SK-N-SH (cell line): ENCODE results near the gene PTCD2. TPM values are rescaled to one million over a fixed set of nuclear protein-coding genes. Genes with fewer than 3 reads are reported as not detected.

ENCODE experiments used
- CTCF ChIA-PET: fragments of 300-600, 350-600 bp; formaldehyde crosslinking; extraction: SDS; loops from one replicate; lab custom pipeline; 2021; lab: Yijun Ruan, JAX
- POLR2A ChIA-PET: fragments of 350-600 bp; sonication (Branson Sonifier 250); formaldehyde crosslinking; extraction: SDS; loops from one replicate; lab custom pipeline; 2020; ENCODE audit warnings: antibody characterized with exemption, inconsistent platforms; lab: Yijun Ruan, JAX
- DNase-seq: peaks from one replicate; pipeline ENCODE4 v3.0.0; 2012
- H2AFZ ChIP-seq: fragments of 200-600 bp; sonication (generic); 2 replicates; pipeline ENCODE4 v1.8.1; 2016; ENCODE audit warnings: antibody characterized with exemption, mild to moderate bottlenecking, low read depth
- H3F3A ChIP-seq: fragments of 200-600 bp; sonication (generic); replicated peaks from 2 replicates; pipeline ENCODE3; 2016; ENCODE audit warnings: antibody characterized with exemption, mild to moderate bottlenecking; ENCODE audit not compliant: insufficient read depth
- H3K27ac ChIP-seq, 2 experiments: fragments of 200-500 bp in 1 of 2; fragments of 200-600 bp in 1 of 2; sonication (Bioruptor generic) in 1 of 2; sonication (generic), shearing (Covaris generic) in 1 of 2; 2 replicates each; pipeline versions ENCODE4 v1.5.1 to v1.6.1; 2014 to 2016; ENCODE audit warnings: low read depth in 2 of 2, inconsistent platforms in 1 of 2, low read length in 1 of 2, mild to moderate bottlenecking in 1 of 2, mixed read lengths in 1 of 2
- H3K27me3 ChIP-seq: fragments of 200-600 bp; sonication (generic), shearing (Covaris generic); 2 replicates; pipeline ENCODE4 v1.6.1; 2016; ENCODE audit warnings: mixed run types; ENCODE audit not compliant: insufficient read depth
- H3K36me3 ChIP-seq, 2 experiments: fragments of 200-500 bp in 1 of 2; fragments of 200-600 bp in 1 of 2; sonication (Bioruptor generic) in 1 of 2; sonication (generic) in 1 of 2; replicated peaks in 1 of 2; 2 replicates each; pipeline versions ENCODE3 to v1.5.1; 2014 to 2016; ENCODE audit warnings: low read length in 1 of 2, mild to moderate bottlenecking in 1 of 2; ENCODE audit not compliant: insufficient read depth in 2 of 2, control insufficient read depth in 1 of 2
- H3K4me1 ChIP-seq, 2 experiments: fragments of 200-500 bp in 1 of 2; fragments of 200-600 bp in 1 of 2; sonication (Bioruptor generic) in 1 of 2; sonication (generic), shearing (Covaris generic) in 1 of 2; 2 replicates each; pipeline versions ENCODE4 v1.5.1 to v1.6.1; 2014 to 2016; ENCODE audit warnings: low read depth in 1 of 2, low read length in 1 of 2, mixed run types in 1 of 2; ENCODE audit not compliant: insufficient read depth in 2 of 2, control insufficient read depth in 1 of 2
- H3K4me2 ChIP-seq: fragments of 200-600 bp; sonication (generic), shearing (Covaris generic); 2 replicates; pipeline ENCODE4 v1.6.1; 2017; ENCODE audit warnings: mixed run types
- H3K4me3 ChIP-seq, 2 experiments: fragments of 200-500 bp in 1 of 2; fragments of 200-600 bp in 1 of 2; sonication (Bioruptor generic) in 1 of 2; sonication (generic), shearing (Covaris generic) in 1 of 2; 2 replicates each; pipeline versions ENCODE4 v1.5.1 to v1.8.1; 2014 to 2016; ENCODE audit warnings: low read depth in 2 of 2, inconsistent platforms in 1 of 2, low read length in 1 of 2, mild to moderate bottlenecking in 1 of 2, mixed read lengths in 1 of 2, moderate library complexity in 1 of 2
- H3K79me2 ChIP-seq: fragments of 200-600 bp; sonication (generic); 2 replicates; pipeline ENCODE4 v1.8.1; 2017; ENCODE audit warnings: mild to moderate bottlenecking; ENCODE audit not compliant: insufficient read depth
- H3K9ac ChIP-seq: fragments of 200-600 bp; sonication (generic); 2 replicates; pipeline ENCODE4 v1.6.1; 2017; ENCODE audit warnings: mixed run types
- H3K9me2 ChIP-seq: fragments of 200-600 bp; sonication (generic); 2 replicates; pipeline ENCODE4 v1.6.1; 2017; ENCODE audit warnings: mixed run types
- H3K9me3 ChIP-seq: fragments of 200-600 bp; sonication (generic); 2 replicates; pipeline ENCODE4 v1.6.1; 2017; ENCODE audit warnings: mixed run types, mild to moderate bottlenecking, moderate library complexity
- H4K20me1 ChIP-seq: fragments of 200-600 bp; sonication (generic); 2 replicates; pipeline ENCODE4 v1.6.1; 2017; ENCODE audit warnings: mild to moderate bottlenecking, mixed run types; ENCODE audit not compliant: insufficient read depth
- CHD2 ChIP-seq: fragments of 150-350 bp; IDR thresholded peaks from 2 replicates; pipeline ENCODE4 v1.6.1; 2018; ENCODE audit warnings: low read length; ENCODE audit not compliant: partially characterized antibody
- ELF1 ChIP-seq: IDR thresholded peaks from 2 replicates; pipeline ENCODE4 v1.4.0; 2012
- EP300 ChIP-seq, 2 experiments: IDR thresholded peaks; 2 replicates each; pipeline versions ENCODE4 v1.4.0 to v1.6.1; 2012; ENCODE audit warnings: borderline replicate concordance in 1 of 2, low read depth in 1 of 2, low read length in 1 of 2
- NFIC ChIP-seq: IDR thresholded peaks from 2 replicates; pipeline ENCODE4 v1.4.0; 2012; ENCODE audit warnings: borderline replicate concordance
- POLR2AphosphoS5 ChIP-seq: IDR thresholded peaks from 2 replicates; pipeline ENCODE4 v1.6.1; 2012; ENCODE audit warnings: low read depth, low read length
- RAD21 ChIP-seq: IDR thresholded peaks from 2 replicates; pipeline ENCODE4 v1.6.1; 2012; ENCODE audit warnings: mild to moderate bottlenecking, low read length
- RXRA ChIP-seq: IDR thresholded peaks from 2 replicates; pipeline ENCODE4 v1.4.0; 2012; ENCODE audit warnings: low read depth, mild to moderate bottlenecking, borderline replicate concordance
- SIN3A ChIP-seq: IDR thresholded peaks from 2 replicates; pipeline ENCODE4 v1.6.1; 2012; ENCODE audit warnings: low read depth, mild to moderate bottlenecking, low read length, moderate library complexity, borderline replicate concordance
- SMC3 ChIP-seq: IDR thresholded peaks from 2 replicates; pipeline ENCODE4 v1.6.1; 2012; ENCODE audit warnings: low read depth, low read length, improper control_type of control experiment
- whole genome bisulfite sequencing: methylation state at CpG from one replicate; pipeline ENCODE4 v1.1.6; 2017; ENCODE audit warnings: low lambda C conversion rate; 5-methylcytosine and 5-hydroxymethylcytosine counted together
- polyA plus RNA-seq, 3 experiments: library from polyadenylated mRNA; depleted of rRNA; stranded (reverse); fragments of >200 nt; gene quantifications; 2 replicates each; pipeline ENCODE4 v1.2.3, GENCODE V29; 2012
- TF ChIP-seq, protein P1 (sequence below): fragments of 200-600 bp; sonication (generic); IDR thresholded peaks from 2 replicates; pipeline ENCODE4 v1.6.1; 2017; ENCODE audit warnings: antibody characterized with exemption, mild to moderate bottlenecking, moderate library complexity
- TF ChIP-seq, protein P2 (sequence below): IDR thresholded peaks from 2 replicates; pipeline ENCODE4 v1.6.1; 2012; ENCODE audit warnings: mild to moderate bottlenecking, low read depth, low read length, moderate library complexity
- TF ChIP-seq, protein P3 (sequence below): IDR thresholded peaks from 2 replicates; pipeline ENCODE4 v1.4.0; 2012; ENCODE audit warnings: low read depth, borderline replicate concordance

The PTCD2 gene
- polyA plus RNA-seq, 1 of the 3 experiments (the other 2 are of a cell fraction) = 6.7 TPM

DNA sequence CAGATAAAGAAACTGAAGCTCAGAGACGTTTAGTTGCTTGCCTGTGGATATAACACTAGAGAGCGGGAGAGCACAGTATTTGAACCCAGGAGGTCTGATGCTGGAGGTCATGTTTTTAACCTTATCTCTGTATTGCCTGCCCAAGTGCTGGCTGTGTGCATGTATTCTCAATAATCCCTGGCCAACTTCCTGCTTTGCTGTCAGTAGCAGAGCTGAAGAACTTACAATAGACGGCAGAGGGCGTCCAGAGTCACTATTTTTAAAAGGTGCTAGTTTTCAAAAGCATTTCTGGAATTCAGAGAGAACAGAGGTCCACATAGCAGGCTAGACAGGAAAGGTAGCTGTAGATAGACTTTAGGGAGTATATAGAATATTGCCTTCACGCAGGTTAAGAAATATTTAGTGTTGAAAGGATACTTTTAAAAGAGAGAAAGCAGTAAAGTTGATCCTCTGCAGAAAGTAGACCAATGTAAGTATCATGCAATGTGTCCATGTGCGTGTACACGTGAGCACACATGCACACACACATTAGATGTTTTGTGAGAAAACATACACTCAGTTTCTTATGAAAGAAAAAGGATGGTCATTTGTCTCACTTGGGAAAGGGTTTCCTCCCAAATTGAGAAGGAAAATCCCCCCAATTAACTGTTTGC, 46.3 kb downstream of the PTCD2 start:
- H3K9ac ChIP-seq = no peak overlapping the region
- POLR2A ChIA-PET = interaction anchor here (0.9 to 1.0 kb wide), 3 partner anchors 327 to 452 kb away, joined by 4 read pairs; partner anchors contain the start of gene TNPO1
- DNase-seq = peak; percentile 53
- peak overlapping the region; percentile 26 to 36; a peak in 2 of 4 replicates for H3K27ac ChIP-seq
- no peak overlapping the region for H3K4me3 ChIP-seq
- no peaks in the 10 kb centered on the region for H3K9me2 ChIP-seq
- H3K4me1 ChIP-seq = peaks cover 10 to 19% of the 10 kb centered on the region in 2 experiments; a peak in 3 of 4 replicates
- H2AFZ ChIP-seq = no peak overlapping the region
- no peaks in the 10 kb centered on the region for H4K20me1 ChIP-seq
- TF ChIP-seq ELF1 = peak; percentile 75
- TF ChIP-seq SMC3 = peak; percentile 84
- TF ChIP-seq RAD21 = peak; percentile 94
- no peak for TF ChIP-seq RXRA
- TF ChIP-seq, protein P1, sequence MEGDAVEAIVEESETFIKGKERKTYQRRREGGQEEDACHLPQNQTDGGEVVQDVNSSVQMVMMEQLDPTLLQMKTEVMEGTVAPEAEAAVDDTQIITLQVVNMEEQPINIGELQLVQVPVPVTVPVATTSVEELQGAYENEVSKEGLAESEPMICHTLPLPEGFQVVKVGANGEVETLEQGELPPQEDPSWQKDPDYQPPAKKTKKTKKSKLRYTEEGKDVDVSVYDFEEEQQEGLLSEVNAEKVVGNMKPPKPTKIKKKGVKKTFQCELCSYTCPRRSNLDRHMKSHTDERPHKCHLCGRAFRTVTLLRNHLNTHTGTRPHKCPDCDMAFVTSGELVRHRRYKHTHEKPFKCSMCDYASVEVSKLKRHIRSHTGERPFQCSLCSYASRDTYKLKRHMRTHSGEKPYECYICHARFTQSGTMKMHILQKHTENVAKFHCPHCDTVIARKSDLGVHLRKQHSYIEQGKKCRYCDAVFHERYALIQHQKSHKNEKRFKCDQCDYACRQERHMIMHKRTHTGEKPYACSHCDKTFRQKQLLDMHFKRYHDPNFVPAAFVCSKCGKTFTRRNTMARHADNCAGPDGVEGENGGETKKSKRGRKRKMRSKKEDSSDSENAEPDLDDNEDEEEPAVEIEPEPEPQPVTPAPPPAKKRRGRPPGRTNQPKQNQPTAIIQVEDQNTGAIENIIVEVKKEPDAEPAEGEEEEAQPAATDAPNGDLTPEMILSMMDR = peak; percentile 88
- peak; percentile 9 for TF ChIP-seq CHD2
- no peak for TF ChIP-seq EP300 (IDR thresholded peaks at IDR 0.05; ENCODE audit: borderline replicate concordance in 1 of 2, low read depth in 1 of 2, low read length in 1 of 2)
- TF ChIP-seq POLR2AphosphoS5 = no peak
- TF ChIP-seq, protein P2, sequence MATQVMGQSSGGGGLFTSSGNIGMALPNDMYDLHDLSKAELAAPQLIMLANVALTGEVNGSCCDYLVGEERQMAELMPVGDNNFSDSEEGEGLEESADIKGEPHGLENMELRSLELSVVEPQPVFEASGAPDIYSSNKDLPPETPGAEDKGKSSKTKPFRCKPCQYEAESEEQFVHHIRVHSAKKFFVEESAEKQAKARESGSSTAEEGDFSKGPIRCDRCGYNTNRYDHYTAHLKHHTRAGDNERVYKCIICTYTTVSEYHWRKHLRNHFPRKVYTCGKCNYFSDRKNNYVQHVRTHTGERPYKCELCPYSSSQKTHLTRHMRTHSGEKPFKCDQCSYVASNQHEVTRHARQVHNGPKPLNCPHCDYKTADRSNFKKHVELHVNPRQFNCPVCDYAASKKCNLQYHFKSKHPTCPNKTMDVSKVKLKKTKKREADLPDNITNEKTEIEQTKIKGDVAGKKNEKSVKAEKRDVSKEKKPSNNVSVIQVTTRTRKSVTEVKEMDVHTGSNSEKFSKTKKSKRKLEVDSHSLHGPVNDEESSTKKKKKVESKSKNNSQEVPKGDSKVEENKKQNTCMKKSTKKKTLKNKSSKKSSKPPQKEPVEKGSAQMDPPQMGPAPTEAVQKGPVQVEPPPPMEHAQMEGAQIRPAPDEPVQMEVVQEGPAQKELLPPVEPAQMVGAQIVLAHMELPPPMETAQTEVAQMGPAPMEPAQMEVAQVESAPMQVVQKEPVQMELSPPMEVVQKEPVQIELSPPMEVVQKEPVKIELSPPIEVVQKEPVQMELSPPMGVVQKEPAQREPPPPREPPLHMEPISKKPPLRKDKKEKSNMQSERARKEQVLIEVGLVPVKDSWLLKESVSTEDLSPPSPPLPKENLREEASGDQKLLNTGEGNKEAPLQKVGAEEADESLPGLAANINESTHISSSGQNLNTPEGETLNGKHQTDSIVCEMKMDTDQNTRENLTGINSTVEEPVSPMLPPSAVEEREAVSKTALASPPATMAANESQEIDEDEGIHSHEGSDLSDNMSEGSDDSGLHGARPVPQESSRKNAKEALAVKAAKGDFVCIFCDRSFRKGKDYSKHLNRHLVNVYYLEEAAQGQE = no peak
- peak; percentile 48; the same call in 1 of the 2 replicates for TF ChIP-seq SIN3A
- TF ChIP-seq NFIC = no peak
- TF ChIP-seq, protein P3, sequence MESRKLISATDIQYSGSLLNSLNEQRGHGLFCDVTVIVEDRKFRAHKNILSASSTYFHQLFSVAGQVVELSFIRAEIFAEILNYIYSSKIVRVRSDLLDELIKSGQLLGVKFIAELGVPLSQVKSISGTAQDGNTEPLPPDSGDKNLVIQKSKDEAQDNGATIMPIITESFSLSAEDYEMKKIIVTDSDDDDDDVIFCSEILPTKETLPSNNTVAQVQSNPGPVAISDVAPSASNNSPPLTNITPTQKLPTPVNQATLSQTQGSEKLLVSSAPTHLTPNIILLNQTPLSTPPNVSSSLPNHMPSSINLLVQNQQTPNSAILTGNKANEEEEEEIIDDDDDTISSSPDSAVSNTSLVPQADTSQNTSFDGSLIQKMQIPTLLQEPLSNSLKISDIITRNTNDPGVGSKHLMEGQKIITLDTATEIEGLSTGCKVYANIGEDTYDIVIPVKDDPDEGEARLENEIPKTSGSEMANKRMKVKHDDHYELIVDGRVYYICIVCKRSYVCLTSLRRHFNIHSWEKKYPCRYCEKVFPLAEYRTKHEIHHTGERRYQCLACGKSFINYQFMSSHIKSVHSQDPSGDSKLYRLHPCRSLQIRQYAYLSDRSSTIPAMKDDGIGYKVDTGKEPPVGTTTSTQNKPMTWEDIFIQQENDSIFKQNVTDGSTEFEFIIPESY = no peak
- TF ChIP-seq, all 33 proteins: peak for 6
- H3K4me2 ChIP-seq = no peak overlapping the region
- peaks cover 0 to 9% of the 10 kb centered on the region in 2 experiments for H3K36me3 ChIP-seq
- 37% methylated on average over 7 of the region's 7 CpGs for WGBS
- CTCF ChIA-PET = interaction anchor here (0.6 to 5.4 kb wide), 44 partner anchors 8 to 1371 kb away, joined by 3 to 64 read pairs (median 4); partner anchors contain the start of gene TNPO1
- H3K27me3 ChIP-seq = no peaks in the 10 kb centered on the region
- peaks cover 4% of the 10 kb centered on the region for H3F3A ChIP-seq
- no peaks in the 10 kb centered on the region for H3K79me2 ChIP-seq
- H3K9me3 ChIP-seq = no peaks in the 10 kb centered on the region
